ENCODE results near the gene INTS1.

DNA sequence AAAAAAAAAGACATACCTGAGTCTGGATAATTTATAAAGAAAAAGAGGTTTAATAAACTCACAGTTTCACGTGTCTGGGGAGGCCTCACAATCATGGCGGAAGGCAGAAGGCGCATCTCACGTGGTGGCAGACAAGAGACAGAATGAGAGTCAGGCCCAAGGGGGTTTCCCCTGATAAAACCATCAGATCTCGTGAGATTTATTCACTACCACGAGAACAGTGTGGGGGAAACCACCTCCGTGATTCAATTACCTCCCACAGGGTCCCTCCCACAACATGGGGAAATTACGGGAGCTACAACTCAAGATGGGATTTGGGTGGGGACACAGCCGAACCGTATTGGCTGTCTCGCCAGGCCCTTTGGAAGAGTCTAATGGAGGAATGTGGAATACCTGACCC lies 17.3 kb upstream of the INTS1 start:
- TF ChIP-seq POLR2A (IDR thresholded peaks at IDR 0.05; ENCODE audit: low read depth, low read length) (no peak), POLR2AphosphoS5 (IDR thresholded peaks at IDR 0.05; ENCODE audit: low read depth, low read length) (no peak)

Measured in GM12892 (cell line).